GM18517 (cell line): ENCODE measurements around the gene RNF224.

Source experiments
- ATAC-seq: cut with Tn5 transposase; IDR thresholded peaks from one replicate; pipeline ENCODE4 v1.9.1; 2021; ENCODE audit warnings: mild to moderate bottlenecking, moderate library complexity; ENCODE audit not compliant: unreplicated experiment

The RNF224 gene

GRCh38 chr9:137227054-137227852 lies at the start of gene RNF224:
TSS of gene RNF224 (plus strand) at chr9:137227502. CDS start at chr9:137228336, 834 bp downstream.
- ATAC-seq = no peak

- no peak for ATAC-seq
Observed at GRCh38 chr9:137178201-137178938, 48.9 kb upstream of the RNF224 start.

- ATAC-seq = no peak
Observed at GRCh38 chr9:137178939-137179630, 48.2 kb upstream of the RNF224 start.

- ATAC-seq = no peak
Observed at GRCh38 chr9:137179761-137180160, 47.5 kb upstream of the RNF224 start.

GRCh38 chr9:137180491-137180890 lies 46.8 kb upstream of the RNF224 start:
- ATAC-seq = no peak

GRCh38 chr9:137181680-137182079 lies 45.6 kb upstream of the RNF224 start:
- ATAC-seq = no peak

GRCh38 chr9:137182836-137183235 lies 44.5 kb upstream of the RNF224 start:
- no peak for ATAC-seq

- no peak for ATAC-seq
Observed at GRCh38 chr9:137183980-137184595, 43.2 kb upstream of the RNF224 start.

- ATAC-seq = no peak
Observed at GRCh38 chr9:137184881-137185660, 42.2 kb upstream of the RNF224 start.

- no peak for ATAC-seq
Observed at GRCh38 chr9:137185921-137186320, 41.4 kb upstream of the RNF224 start.

- ATAC-seq = no peak
Observed at GRCh38 chr9:137186385-137186784, 40.9 kb upstream of the RNF224 start.

- ATAC-seq = no peak
Observed at GRCh38 chr9:137187386-137187785, 39.9 kb upstream of the RNF224 start.

GRCh38 chr9:137188086-137188489 lies 39.2 kb upstream of the RNF224 start:
- ATAC-seq = no peak

GRCh38 chr9:137188490-137189296 lies 38.6 kb upstream of the RNF224 start, which contains the start of the genes ANAPC2 and SSNA1:
TSS of gene ANAPC2 (minus strand) at chr9:137188560. CDS start at chr9:137188532, 28 bp downstream.
TSS of gene SSNA1 (plus strand) at chr9:137188676. CDS start at chr9:137188727, 51 bp downstream.
- peak; percentile 82 for ATAC-seq

GRCh38 chr9:137189297-137190295 lies 37.7 kb upstream of the RNF224 start:
- no peak for ATAC-seq

GRCh38 chr9:137190315-137190856 lies 36.9 kb upstream of the RNF224 start:
- ATAC-seq = no peak

- ATAC-seq = no peak
Observed at GRCh38 chr9:137191245-137191644, 36.1 kb upstream of the RNF224 start.
